Measurements from ENCODE around the gene ITIH1. TPM values are rescaled to one million over a fixed set of nuclear protein-coding genes. Genes with fewer than 3 reads are reported as not detected.

The ITIH1 gene
- total RNA-seq, 1 donor from 2014 or later, result not detected

DNA sequence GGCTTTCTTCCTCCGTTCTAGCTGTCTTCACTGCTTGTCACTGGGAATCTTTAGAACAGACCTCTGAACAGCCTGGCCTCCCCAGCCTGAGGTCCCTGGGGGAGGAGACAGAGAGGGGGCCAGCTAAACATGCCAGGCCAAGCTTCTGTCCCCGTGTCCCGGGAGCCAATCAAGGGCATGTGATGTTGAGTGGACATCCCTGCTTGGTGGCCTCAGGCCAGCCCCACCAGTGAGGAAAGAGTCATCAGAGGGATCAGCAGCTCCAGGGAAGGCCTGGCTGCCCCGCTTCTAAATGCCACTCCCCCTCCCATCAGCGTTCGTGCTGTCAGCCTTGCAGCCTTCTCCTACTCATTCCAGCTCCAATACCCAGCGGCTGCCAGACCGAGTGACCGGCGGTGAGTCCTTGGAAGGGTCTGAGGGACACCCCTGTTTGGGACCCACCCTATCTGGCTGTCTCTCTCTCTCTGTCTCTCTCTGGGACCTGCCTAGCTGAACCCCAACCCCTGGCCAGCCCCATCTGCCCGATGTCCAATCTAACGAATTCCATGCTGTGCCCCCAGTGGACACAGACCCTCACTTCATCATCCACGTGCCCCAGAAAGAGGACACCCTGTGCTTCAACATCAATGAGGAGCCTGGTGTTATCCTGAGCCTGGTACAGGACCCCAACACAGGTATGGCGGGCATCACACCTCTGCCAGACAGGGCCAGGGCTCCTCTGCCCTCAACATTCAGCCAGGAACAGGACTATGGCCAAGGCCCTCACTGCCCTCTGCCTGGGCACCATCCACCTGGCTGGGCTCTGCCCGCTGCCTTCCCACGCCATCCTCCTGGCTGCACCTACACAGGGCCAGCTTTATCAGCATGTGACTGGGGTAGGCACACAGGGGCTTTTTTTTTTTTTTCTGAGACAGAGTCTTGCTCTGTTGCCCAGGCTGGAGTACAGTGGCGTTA, 10.6 kb downstream of the ITIH1 start:
- Histone ChIP-seq H3K27ac (no peak overlapping the region), H4K20me1 (ENCODE audit: low read depth) (no peaks in the 10 kb centered on the region), H3K4me3 (no peak overlapping the region), H3K4me1 (no peaks in the 10 kb centered on the region), H2AFZ (replicated peaks) (no peak overlapping the region), H3K4me2 (no peak overlapping the region), H3K9me3 (ENCODE audit: low read depth) (no peaks in the 10 kb centered on the region), H3F3A (ENCODE audit: low read depth) (no peaks in the 10 kb centered on the region), H3K9ac (no peak overlapping the region), H3K79me2 (ENCODE audit: low read depth) (no peaks in the 10 kb centered on the region), H3K36me3 (no peaks in the 10 kb centered on the region), H3K27me3 (no peaks in the 10 kb centered on the region)
- H3K4me1 Mint-ChIP-seq, result peaks cover 13% of the 10 kb centered on the region
- no peak for DNase-seq (ENCODE audit: low spot score)
- TF ChIP-seq, protein P1, sequence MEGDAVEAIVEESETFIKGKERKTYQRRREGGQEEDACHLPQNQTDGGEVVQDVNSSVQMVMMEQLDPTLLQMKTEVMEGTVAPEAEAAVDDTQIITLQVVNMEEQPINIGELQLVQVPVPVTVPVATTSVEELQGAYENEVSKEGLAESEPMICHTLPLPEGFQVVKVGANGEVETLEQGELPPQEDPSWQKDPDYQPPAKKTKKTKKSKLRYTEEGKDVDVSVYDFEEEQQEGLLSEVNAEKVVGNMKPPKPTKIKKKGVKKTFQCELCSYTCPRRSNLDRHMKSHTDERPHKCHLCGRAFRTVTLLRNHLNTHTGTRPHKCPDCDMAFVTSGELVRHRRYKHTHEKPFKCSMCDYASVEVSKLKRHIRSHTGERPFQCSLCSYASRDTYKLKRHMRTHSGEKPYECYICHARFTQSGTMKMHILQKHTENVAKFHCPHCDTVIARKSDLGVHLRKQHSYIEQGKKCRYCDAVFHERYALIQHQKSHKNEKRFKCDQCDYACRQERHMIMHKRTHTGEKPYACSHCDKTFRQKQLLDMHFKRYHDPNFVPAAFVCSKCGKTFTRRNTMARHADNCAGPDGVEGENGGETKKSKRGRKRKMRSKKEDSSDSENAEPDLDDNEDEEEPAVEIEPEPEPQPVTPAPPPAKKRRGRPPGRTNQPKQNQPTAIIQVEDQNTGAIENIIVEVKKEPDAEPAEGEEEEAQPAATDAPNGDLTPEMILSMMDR (IDR thresholded peaks at IDR 0.05), result no peak
- no peak for TF ChIP-seq EZH2 (IDR thresholded peaks at IDR 0.05)
- no peak for TF ChIP-seq EZH2phosphoT487 (IDR thresholded peaks at IDR 0.05)
- no peaks in the 10 kb centered on the region for H3K36me3 Mint-ChIP-seq
- H3K27me3 Mint-ChIP-seq (ENCODE audit: insufficient read depth, low read depth), result peaks cover 6% of the 10 kb centered on the region
- peak overlapping the region; percentile 33 for H3K27ac Mint-ChIP-seq
- H3K9me3 Mint-ChIP-seq, result no peaks in the 10 kb centered on the region
- H3K4me3 Mint-ChIP-seq, result no peak overlapping the region

DNA sequence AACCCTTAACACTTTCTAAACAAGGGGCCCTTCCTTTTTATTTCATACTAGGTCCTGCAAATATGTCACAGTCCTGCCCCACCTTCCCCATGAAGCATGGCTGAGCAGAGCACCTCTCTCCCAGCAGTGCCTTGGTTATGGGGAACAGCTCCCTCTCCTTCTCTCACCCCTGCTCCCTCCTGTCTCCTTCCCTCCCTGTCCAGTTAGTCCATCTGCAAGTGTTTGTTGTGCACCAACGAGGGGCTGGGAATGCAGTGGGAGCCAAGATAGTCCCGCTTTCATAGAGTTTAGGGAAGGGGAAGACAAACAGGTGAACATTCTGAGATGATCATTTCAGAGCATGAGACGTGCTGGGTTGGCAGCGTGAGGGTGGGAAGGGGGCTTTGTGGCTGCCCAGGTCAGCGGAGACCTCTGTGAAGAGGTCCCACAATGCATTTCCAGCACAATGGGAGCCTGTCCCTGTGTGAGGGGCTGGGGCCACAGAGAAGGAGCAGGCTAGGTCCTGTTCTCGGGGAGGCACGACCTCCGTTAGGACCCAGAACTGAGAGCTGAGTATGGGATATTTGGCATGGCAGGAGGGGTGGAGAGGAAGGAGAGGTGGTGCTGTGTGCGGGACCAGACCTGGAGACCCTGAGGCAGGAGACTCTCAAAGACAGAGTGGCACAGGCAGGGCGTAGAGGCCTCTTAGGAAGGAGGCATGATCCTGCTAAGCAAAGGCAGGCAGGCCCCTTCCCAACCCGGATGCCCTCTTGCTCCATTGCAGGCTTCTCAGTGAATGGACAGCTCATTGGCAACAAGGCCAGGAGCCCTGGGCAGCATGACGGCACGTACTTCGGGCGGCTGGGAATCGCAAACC, 11.7 kb downstream of the ITIH1 start:
- no peak overlapping the region for H3K4me3 Mint-ChIP-seq
- H3K79me2 ChIP-seq (ENCODE audit: low read depth), result no peaks in the 10 kb centered on the region
- no peaks in the 10 kb centered on the region for H3K27me3 ChIP-seq
- no peak overlapping the region for H3K9ac ChIP-seq
- H3K4me3 ChIP-seq, result no peak overlapping the region
- H4K20me1 ChIP-seq (ENCODE audit: low read depth), result no peaks in the 10 kb centered on the region
- peak overlapping the region; percentile 8 for H3K27ac Mint-ChIP-seq
- no peaks in the 10 kb centered on the region for H3K4me1 ChIP-seq
- no peak overlapping the region for H2AFZ ChIP-seq (replicated peaks)
- H3K36me3 ChIP-seq, result no peaks in the 10 kb centered on the region
- no peaks in the 10 kb centered on the region for H3K9me3 ChIP-seq (ENCODE audit: low read depth)
- DNase-seq (ENCODE audit: low spot score), result no peak
- no peaks in the 10 kb centered on the region for H3K36me3 Mint-ChIP-seq
- H3K27me3 Mint-ChIP-seq (ENCODE audit: insufficient read depth, low read depth), result peaks cover 2% of the 10 kb centered on the region
- TF ChIP-seq EZH2 (IDR thresholded peaks at IDR 0.05), result no peak
- no peak for TF ChIP-seq EZH2phosphoT487 (IDR thresholded peaks at IDR 0.05)
- TF ChIP-seq, protein P1 (IDR thresholded peaks at IDR 0.05), result no peak
- H3K4me1 Mint-ChIP-seq, result peaks cover 17% of the 10 kb centered on the region
- H3F3A ChIP-seq (ENCODE audit: low read depth), result no peaks in the 10 kb centered on the region
- H3K9me3 Mint-ChIP-seq, result no peaks in the 10 kb centered on the region
- no peak overlapping the region for H3K4me2 ChIP-seq
- H3K27ac ChIP-seq, result no peak overlapping the region

DNA sequence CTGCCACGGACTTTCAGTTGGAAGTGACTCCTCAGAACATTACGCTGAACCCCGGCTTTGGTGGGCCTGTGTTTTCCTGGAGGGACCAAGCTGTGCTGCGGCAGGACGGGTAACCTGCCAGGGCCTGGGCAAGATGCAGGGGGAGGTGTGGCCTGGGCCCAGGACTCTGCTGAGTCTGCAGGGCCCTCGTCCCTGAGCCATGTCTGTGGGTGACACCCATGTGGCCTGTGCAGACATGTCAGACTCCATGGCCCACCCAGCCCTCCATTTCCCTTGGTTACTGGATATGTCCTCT, 12.3 kb downstream of the ITIH1 start:
- no peak overlapping the region for H3K27ac Mint-ChIP-seq
- no peak for TF ChIP-seq EZH2 (IDR thresholded peaks at IDR 0.05)
- no peak for TF ChIP-seq EZH2phosphoT487 (IDR thresholded peaks at IDR 0.05)
- TF ChIP-seq, protein P1 (IDR thresholded peaks at IDR 0.05), result no peak
- Histone ChIP-seq H4K20me1 (ENCODE audit: low read depth) (no peaks in the 10 kb centered on the region), H3F3A (ENCODE audit: low read depth) (no peaks in the 10 kb centered on the region), H3K4me2 (no peak overlapping the region), H3K27me3 (no peaks in the 10 kb centered on the region), H3K27ac (no peak overlapping the region), H3K4me1 (no peaks in the 10 kb centered on the region), H3K9me3 (ENCODE audit: low read depth) (no peaks in the 10 kb centered on the region), H3K36me3 (no peaks in the 10 kb centered on the region), H2AFZ (replicated peaks) (no peak overlapping the region), H3K9ac (no peak overlapping the region), H3K79me2 (ENCODE audit: low read depth) (no peaks in the 10 kb centered on the region), H3K4me3 (no peak overlapping the region)
- no peak overlapping the region for H3K4me3 Mint-ChIP-seq
- no peaks in the 10 kb centered on the region for H3K36me3 Mint-ChIP-seq
- peaks cover 2% of the 10 kb centered on the region for H3K27me3 Mint-ChIP-seq (ENCODE audit: insufficient read depth, low read depth)
- no peak for DNase-seq (ENCODE audit: low spot score)
- peaks cover 22% of the 10 kb centered on the region for H3K4me1 Mint-ChIP-seq
- no peaks in the 10 kb centered on the region for H3K9me3 Mint-ChIP-seq

Data from neural progenitor cell (in vitro differentiated cells).